ENCODE results near the gene RTTN. TPM values are rescaled to one million over a fixed set of nuclear protein-coding genes. Genes with fewer than 3 reads are reported as not detected.

Gene RTTN
- total RNA-seq, 2 donors from 2014 or later, result 13.0 to 20.1 TPM

DNA sequence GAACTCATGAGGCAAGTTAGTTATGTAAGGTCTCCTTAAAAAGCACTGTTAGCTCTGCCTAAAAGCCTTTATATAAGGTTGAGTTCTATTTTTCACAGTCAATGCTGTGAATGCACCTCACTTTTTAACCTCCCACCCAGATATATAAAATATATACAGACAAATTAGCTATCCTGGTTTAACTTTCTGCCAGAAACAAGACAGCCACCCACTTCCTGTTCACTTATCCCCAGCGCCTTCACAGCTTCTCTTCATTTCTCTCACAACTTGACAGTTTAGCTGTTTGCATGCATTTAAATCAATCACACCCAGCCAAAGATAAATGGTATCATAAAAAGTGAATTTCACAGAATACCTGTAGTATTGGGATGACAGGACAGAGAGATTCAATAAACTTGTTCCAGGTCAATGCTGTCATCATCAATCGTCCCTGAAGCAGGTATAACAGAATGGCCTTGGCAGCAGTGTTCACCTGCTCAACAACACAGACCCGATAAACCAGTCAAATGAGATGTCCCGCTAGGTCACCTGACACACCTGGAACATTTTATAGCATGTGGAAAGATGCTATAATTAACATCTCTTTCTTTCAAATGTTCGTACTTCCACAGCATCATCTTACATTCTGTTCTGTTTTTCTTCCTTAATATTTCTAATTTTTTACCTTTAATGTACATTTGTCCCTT is 55.7 kb downstream of the RTTN start:
- WGBS, 2 donors, result 49 to 64% methylated on average over 5 of the region's 5 CpGs
- DNase-seq (peak in 1 of 4 donors; percentile 13), ATAC-seq (no peak)
- Histone ChIP-seq H3K27ac (no peak overlapping the region), H3K27me3 (no peaks in the 10 kb centered on the region), H3K4me3 (no peak overlapping the region), H3K9me3 (no peaks in the 10 kb centered on the region), H3K36me3 (replicated peaks in 1 of 2; ENCODE audit: insufficient read depth in 1 of 2, low read depth in 2 of 2) (peaks cover 0 to 6% of the 10 kb centered on the region in 2 donors), H3K4me1 (peaks cover 6% of the 10 kb centered on the region)
- no peak for TF ChIP-seq POLR2A (IDR thresholded peaks at IDR 0.05)
- TF ChIP-seq, protein P1, sequence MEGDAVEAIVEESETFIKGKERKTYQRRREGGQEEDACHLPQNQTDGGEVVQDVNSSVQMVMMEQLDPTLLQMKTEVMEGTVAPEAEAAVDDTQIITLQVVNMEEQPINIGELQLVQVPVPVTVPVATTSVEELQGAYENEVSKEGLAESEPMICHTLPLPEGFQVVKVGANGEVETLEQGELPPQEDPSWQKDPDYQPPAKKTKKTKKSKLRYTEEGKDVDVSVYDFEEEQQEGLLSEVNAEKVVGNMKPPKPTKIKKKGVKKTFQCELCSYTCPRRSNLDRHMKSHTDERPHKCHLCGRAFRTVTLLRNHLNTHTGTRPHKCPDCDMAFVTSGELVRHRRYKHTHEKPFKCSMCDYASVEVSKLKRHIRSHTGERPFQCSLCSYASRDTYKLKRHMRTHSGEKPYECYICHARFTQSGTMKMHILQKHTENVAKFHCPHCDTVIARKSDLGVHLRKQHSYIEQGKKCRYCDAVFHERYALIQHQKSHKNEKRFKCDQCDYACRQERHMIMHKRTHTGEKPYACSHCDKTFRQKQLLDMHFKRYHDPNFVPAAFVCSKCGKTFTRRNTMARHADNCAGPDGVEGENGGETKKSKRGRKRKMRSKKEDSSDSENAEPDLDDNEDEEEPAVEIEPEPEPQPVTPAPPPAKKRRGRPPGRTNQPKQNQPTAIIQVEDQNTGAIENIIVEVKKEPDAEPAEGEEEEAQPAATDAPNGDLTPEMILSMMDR (IDR thresholded peaks at IDR 0.05), result no peak
- intact Hi-C loops (cut with DNase I), result no loop called here

DNA sequence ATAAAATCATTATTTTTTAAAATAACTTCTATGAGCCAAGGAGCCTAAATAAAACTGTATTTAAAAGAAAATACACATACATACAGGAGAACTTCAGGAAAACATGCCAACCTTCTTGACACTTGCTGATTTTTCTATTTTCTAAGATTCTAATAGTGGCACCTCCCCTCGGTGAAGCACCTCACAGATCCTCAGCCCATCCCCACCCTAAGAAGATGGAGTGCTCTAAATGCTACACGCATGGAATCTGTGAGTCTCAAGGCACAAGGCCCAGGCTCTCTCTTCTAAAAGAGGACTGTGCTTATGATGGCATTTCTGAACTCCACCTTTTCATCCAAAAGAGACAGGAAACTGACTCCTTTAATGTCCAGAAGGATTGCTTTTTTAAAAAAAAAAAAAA is 56.3 kb downstream of the RTTN start:
- peaks cover 6% of the 10 kb centered on the region for H3K4me1 ChIP-seq
- TF ChIP-seq POLR2A (IDR thresholded peaks at IDR 0.05), result no peak
- TF ChIP-seq, protein P1 (IDR thresholded peaks at IDR 0.05), result no peak
- intact Hi-C loops (cut with DNase I), result no loop called here
- H3K9me3 ChIP-seq, result no peaks in the 10 kb centered on the region
- 89 to 100% methylated on average over 2 of the region's 2 CpGs for WGBS, 2 donors
- DNase-seq (no peak), ATAC-seq (no peak)
- H3K27ac ChIP-seq, result no peak overlapping the region
- H3K4me3 ChIP-seq, result no peak overlapping the region
- H3K27me3 ChIP-seq, result no peaks in the 10 kb centered on the region
- peaks cover 0 to 6% of the 10 kb centered on the region in 2 donors for H3K36me3 ChIP-seq (replicated peaks in 1 of 2; ENCODE audit: insufficient read depth in 1 of 2, low read depth in 2 of 2)

DNA sequence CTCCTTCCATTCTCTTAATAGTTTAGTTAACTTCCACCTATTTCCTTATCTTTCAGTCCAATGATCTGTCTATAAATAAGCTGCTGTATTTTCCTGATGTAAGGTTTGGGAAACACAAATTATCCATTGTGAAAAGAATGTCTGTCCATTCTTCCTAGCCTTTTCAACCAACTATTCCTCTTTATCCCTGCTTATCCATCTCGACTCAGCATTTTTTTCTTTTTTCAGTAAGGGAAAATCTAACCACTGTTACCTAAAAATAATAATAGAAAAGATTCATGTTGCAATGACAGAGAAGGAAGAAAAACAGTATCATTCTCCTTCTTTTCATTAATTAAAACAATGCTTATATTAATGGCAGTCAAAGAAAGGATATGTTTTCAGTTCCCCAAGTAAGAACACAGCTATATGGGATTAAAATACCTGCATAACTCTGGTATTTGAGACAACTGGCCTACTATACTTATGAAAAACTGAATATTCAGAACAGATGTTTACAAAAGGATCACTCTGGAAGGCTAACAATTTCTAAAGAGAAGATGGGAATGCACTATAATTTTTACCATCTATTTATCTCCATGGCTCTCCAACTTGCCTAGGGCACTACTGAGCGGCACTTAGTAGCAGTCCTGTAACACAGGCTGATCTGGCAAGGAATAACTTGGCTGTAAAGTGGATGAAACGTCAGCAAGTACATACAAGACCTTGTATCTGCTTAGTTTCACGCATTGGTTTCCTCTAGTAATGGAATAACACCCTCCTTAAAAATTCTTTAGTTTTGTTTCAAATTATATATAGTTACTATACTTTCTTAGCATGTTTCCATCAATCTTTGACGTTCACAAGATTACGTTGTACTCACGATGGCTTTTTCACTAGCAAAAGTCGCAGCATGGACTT is 57.2 kb downstream of the RTTN start:
- no peak overlapping the region for H3K4me3 ChIP-seq
- 73 to 77% methylated on average over 8 of the region's 8 CpGs for WGBS, 2 donors
- no peak overlapping the region for H3K27ac ChIP-seq
- H3K36me3 ChIP-seq (replicated peaks in 1 of 2; ENCODE audit: insufficient read depth in 1 of 2, low read depth in 2 of 2), result peaks cover 0 to 6% of the 10 kb centered on the region in 2 donors
- no peaks in the 10 kb centered on the region for H3K9me3 ChIP-seq
- H3K27me3 ChIP-seq, result no peaks in the 10 kb centered on the region
- DNase-seq (no peak), ATAC-seq (no peak)
- TF ChIP-seq POLR2A (IDR thresholded peaks at IDR 0.05), result no peak
- TF ChIP-seq, protein P1 (IDR thresholded peaks at IDR 0.05), result no peak
- peaks cover 6% of the 10 kb centered on the region for H3K4me1 ChIP-seq
- intact Hi-C loops (cut with DNase I), result no loop called here

DNA sequence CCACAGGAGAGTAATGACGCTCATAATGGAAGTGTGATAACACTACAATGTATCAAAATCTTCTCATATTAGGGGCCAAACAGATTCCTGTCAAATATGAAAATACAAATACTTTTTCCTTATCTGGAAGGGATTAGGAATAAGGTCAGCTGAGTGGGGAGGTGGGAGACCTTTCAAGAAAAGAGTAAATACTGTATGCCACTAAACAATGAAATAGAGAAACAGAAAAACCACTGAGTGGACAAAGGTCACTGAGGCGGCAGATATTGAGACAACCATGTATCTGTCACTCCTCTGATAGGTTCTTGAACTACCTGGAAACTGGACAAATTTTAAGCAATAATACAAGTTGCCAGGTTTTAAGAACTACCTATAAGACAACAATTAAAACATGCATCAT is 59.3 kb downstream of the RTTN start:
- H3K27ac ChIP-seq, result no peak overlapping the region
- ATAC-seq, result no peak
- peaks cover 0 to 6% of the 10 kb centered on the region in 2 donors for H3K36me3 ChIP-seq (replicated peaks in 1 of 2; ENCODE audit: insufficient read depth in 1 of 2, low read depth in 2 of 2)

More for the DNA sequence above, 59.3 kb downstream of the RTTN start:
- peaks cover 6% of the 10 kb centered on the region for H3K4me1 ChIP-seq
- H3K9me3 ChIP-seq, result no peaks in the 10 kb centered on the region
- no peak for DNase-seq
- 68 to 75% methylated on average over 2 of the region's 2 CpGs for WGBS, 2 donors
- no peak overlapping the region for H3K4me3 ChIP-seq
- TF ChIP-seq, protein P1 (IDR thresholded peaks at IDR 0.05), result no peak
- TF ChIP-seq POLR2A (IDR thresholded peaks at IDR 0.05), result no peak
- intact Hi-C loops (cut with DNase I), result no loop called here
- no peaks in the 10 kb centered on the region for H3K27me3 ChIP-seq

Data from body of pancreas (tissue), 4 donors.